Smooth muscle cell (in vitro differentiated cells): Measurements from ENCODE around the gene TSPEAR. TPM values are rescaled to one million over a fixed set of nuclear protein-coding genes. Genes with fewer than 3 reads are reported as not detected.
"Not testable (repeated sequence)": the region's sequence is repeated elsewhere in the genome, so short reads cannot be mapped to it uniquely, and the experiment has no call there.

ENCODE experiments used
- DNase-seq: peaks from one replicate; lab custom pipeline; 2025; ENCODE audit not compliant: unreplicated experiment; lab: John Stamatoyannopoulos, UW
- H2AFZ ChIP-seq: fragments of 200-600 bp; sonication (generic); 2 replicates; pipeline ENCODE4 v1.6.0; 2016; ENCODE audit warnings: antibody characterized with exemption, low read depth, mild to moderate bottlenecking
- H3F3A ChIP-seq: fragments of 200-600 bp; sonication (generic); 2 replicates; pipeline ENCODE4 v1.6.0; 2017; ENCODE audit warnings: antibody characterized with exemption, low read depth
- H3K27ac ChIP-seq: fragments of 200-600 bp; sonication (generic); 2 replicates; pipeline ENCODE4 v1.5.1; 2016; ENCODE audit warnings: low read depth, mild to moderate bottlenecking
- H3K27me3 ChIP-seq: fragments of 200-600 bp; sonication (generic); 2 replicates; pipeline ENCODE4 v1.6.1; 2016; ENCODE audit warnings: low read depth, mild to moderate bottlenecking
- H3K36me3 ChIP-seq: fragments of 200-600 bp; sonication (generic); 2 replicates; pipeline ENCODE4 v1.5.1; 2016; ENCODE audit warnings: low read depth
- H3K4me1 ChIP-seq: fragments of 200-600 bp; sonication (generic); 2 replicates; pipeline ENCODE4 v1.5.1; 2016; ENCODE audit warnings: low read depth
- H3K4me2 ChIP-seq: fragments of 200-600 bp; sonication (generic); 2 replicates; pipeline ENCODE4 v1.6.0; 2016; ENCODE audit warnings: mild to moderate bottlenecking
- H3K4me3 ChIP-seq: fragments of 200-600 bp; sonication (generic); 2 replicates; pipeline ENCODE4 v1.5.1; 2016; ENCODE audit warnings: mild to moderate bottlenecking
- H3K79me2 ChIP-seq: fragments of 200-600 bp; sonication (generic); 2 replicates; pipeline ENCODE4 v1.6.0; 2016; ENCODE audit warnings: low read depth, mild to moderate bottlenecking
- H3K9ac ChIP-seq: fragments of 200-600 bp; sonication (generic); 2 replicates; pipeline ENCODE4 v1.6.0; 2016; ENCODE audit warnings: low read depth
- H3K9me3 ChIP-seq: fragments of 200-600 bp; sonication (generic); replicated peaks from 2 replicates; pipeline ENCODE4 v1.5.1; 2016; ENCODE audit warnings: low read depth
- H4K20me1 ChIP-seq: fragments of 200-600 bp; sonication (generic); 2 replicates; pipeline ENCODE4 v1.6.0; 2016; ENCODE audit warnings: low read depth
- CTCF ChIP-seq: fragments of 200-600 bp; sonication (generic); IDR thresholded peaks from 2 replicates; pipeline ENCODE4 v1.5.1; 2017; ENCODE audit warnings: borderline replicate concordance, mild to moderate bottlenecking, antibody characterized with exemption; ENCODE audit not compliant: insufficient read depth, poor library complexity, severe bottlenecking
- WGBS: methylation state at CpG from one replicate; pipeline ENCODE4 v1.1.7; 2016; ENCODE audit warnings: low lambda C conversion rate; 5-methylcytosine and 5-hydroxymethylcytosine counted together
- polyA plus RNA-seq: library from polyadenylated mRNA; unstranded; fragments of >200 nt; fragmentation: Nextera tagmentation; extraction: Ambion mirVana; gene quantifications from 2 replicates; pipeline ENCODE4 v1.2.1, GENCODE V29; 2016
- total RNA-seq: library from RNA; depleted of rRNA; stranded (reverse); fragments of >200 nt; gene quantifications from 2 replicates; pipeline ENCODE4 v1.2.3, GENCODE V29; 2014

TSPEAR gene
- total and polyA plus RNA-seq, 2 experiments from 2014 or later, result 0.71 TPM; not detected in 1

GRCh38 chr21:44643741-44644310 lies 67.5 kb downstream of the TSPEAR start:
- TF ChIP-seq CTCF, result no peak
- H3K27me3 ChIP-seq, result no peaks in the 10 kb centered on the region
- H3F3A ChIP-seq, result no peaks in the 10 kb centered on the region
- H3K27ac ChIP-seq, result no peak overlapping the region
- no peaks in the 10 kb centered on the region for H3K79me2 ChIP-seq
- H3K9me3 ChIP-seq, result no peaks in the 10 kb centered on the region
- H2AFZ ChIP-seq, result no peak overlapping the region
- no peak for DNase-seq
- no peaks in the 10 kb centered on the region for H3K36me3 ChIP-seq
- 85% methylated on average over 14 of the region's 14 CpGs for WGBS
- no peak overlapping the region for H3K4me2 ChIP-seq
- no peaks in the 10 kb centered on the region for H3K4me1 ChIP-seq
- H3K9ac ChIP-seq, result no peak overlapping the region
- H3K4me3 ChIP-seq, result no peak overlapping the region
- H4K20me1 ChIP-seq, result no peaks in the 10 kb centered on the region

GRCh38 chr21:44640761-44641160 lies 70.6 kb downstream of the TSPEAR start:
- H3K27ac ChIP-seq, result no peak overlapping the region
- no peaks in the 10 kb centered on the region for H4K20me1 ChIP-seq
- WGBS, result 98% methylated on average over 5 of the region's 5 CpGs
- H3K4me2 ChIP-seq, result no peak overlapping the region
- H3K36me3 ChIP-seq, result no peaks in the 10 kb centered on the region
- H3K4me1 ChIP-seq, result no peaks in the 10 kb centered on the region
- no peaks in the 10 kb centered on the region for H3K27me3 ChIP-seq
- no peak overlapping the region for H2AFZ ChIP-seq
- no peak for DNase-seq
- TF ChIP-seq CTCF, result no peak
- H3K9ac ChIP-seq, result no peak overlapping the region
- H3K4me3 ChIP-seq, result no peak overlapping the region
- H3K79me2 ChIP-seq, result no peaks in the 10 kb centered on the region
- no peaks in the 10 kb centered on the region for H3F3A ChIP-seq
- no peaks in the 10 kb centered on the region for H3K9me3 ChIP-seq

- 95% methylated on average over 12 of the region's 12 CpGs for WGBS
- H3K4me3 ChIP-seq, result no peak overlapping the region
- no peaks in the 10 kb centered on the region for H3K79me2 ChIP-seq
- H3K27ac ChIP-seq, result no peak overlapping the region
- H3K36me3 ChIP-seq, result no peaks in the 10 kb centered on the region
- no peaks in the 10 kb centered on the region for H3K27me3 ChIP-seq
- H2AFZ ChIP-seq, result no peak overlapping the region
- H4K20me1 ChIP-seq, result no peaks in the 10 kb centered on the region
- H3K4me2 ChIP-seq, result no peak overlapping the region
- H3F3A ChIP-seq, result no peaks in the 10 kb centered on the region
- no peaks in the 10 kb centered on the region for H3K4me1 ChIP-seq
- no peak for DNase-seq
- no peak overlapping the region for H3K9ac ChIP-seq
- TF ChIP-seq CTCF, result no peak
- no peaks in the 10 kb centered on the region for H3K9me3 ChIP-seq
Observed at GRCh38 chr21:44639331-44639655, 72.1 kb downstream of the TSPEAR start.

GRCh38 chr21:44638506-44639330 lies 72.7 kb downstream of the TSPEAR start:
- not testable (repeated sequence) for H3K79me2 ChIP-seq, H3K9ac ChIP-seq, H3K4me1 ChIP-seq, H3F3A ChIP-seq, H3K4me2 ChIP-seq, H3K27ac ChIP-seq, DNase-seq, H3K4me3 ChIP-seq, H3K27me3 ChIP-seq, H3K9me3 ChIP-seq, H2AFZ ChIP-seq, H4K20me1 ChIP-seq, H3K36me3 ChIP-seq
- WGBS, result 96% methylated on average over 18 of the region's 21 CpGs

GRCh38 chr21:44637851-44638348 lies 73.5 kb downstream of the TSPEAR start:
- H3K4me1 ChIP-seq, H3K4me2 ChIP-seq, H4K20me1 ChIP-seq, H3K27me3 ChIP-seq, H3K27ac ChIP-seq, H2AFZ ChIP-seq, H3F3A ChIP-seq, H3K9ac ChIP-seq, H3K4me3 ChIP-seq, DNase-seq, H3K9me3 ChIP-seq, H3K79me2 ChIP-seq, H3K36me3 ChIP-seq: not testable (repeated sequence)
- 91% methylated on average over 12 of the region's 12 CpGs for WGBS
